MM.1S (cell line): ENCODE results near the gene KIF7.

Experiments
- CTCF ChIP-seq: fragments of 300-600 bp; sonication (generic); IDR thresholded peaks from 2 replicates; pipeline ENCODE4 v1.5.1; 2016; ENCODE audit warnings: antibody characterized with exemption, low read length, mixed read lengths
- EZH2 ChIP-seq: fragments of 300-600 bp; sonication (generic); optimal IDR thresholded peaks from 2 replicates; pipeline ENCODE3; 2017; ENCODE audit warnings: low read depth, mild to moderate bottlenecking, antibody characterized with exemption, low read length, mixed read lengths
- EZH2phosphoT487 ChIP-seq: fragments of 300-600 bp; sonication (generic); IDR thresholded peaks from 2 replicates; pipeline ENCODE4 v1.6.1; 2018; ENCODE audit warnings: antibody characterized with exemption, low read length

DNA sequence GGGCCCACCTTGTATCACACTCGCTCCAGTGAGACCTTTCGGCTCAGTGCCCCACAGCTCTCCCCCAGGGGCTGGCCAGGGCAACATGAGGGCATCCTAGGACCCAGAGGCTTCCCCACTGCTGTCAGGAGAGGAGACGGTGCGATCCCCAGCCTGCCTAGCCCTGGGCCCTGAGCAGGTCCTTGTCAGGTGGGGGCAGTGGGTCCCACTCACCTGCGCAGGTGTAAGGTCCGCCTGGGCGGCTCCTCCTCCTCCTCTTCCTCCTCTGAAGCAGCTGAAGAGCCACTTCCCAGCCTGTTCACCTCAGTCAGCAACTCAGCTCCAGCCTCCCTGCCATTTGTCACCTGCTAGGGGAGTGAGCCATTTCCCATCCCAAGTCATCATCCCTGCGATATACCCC, 9.6 kb downstream of the KIF7 start:
- TF ChIP-seq CTCF, result no peak
- TF ChIP-seq EZH2phosphoT487, result no peak
- TF ChIP-seq EZH2, result no peak
